Measurements from ENCODE around the gene APOM. TPM values are rescaled to one million over a fixed set of nuclear protein-coding genes. Genes with fewer than 3 reads are reported as not detected.

Gene APOM
- total and polyA plus RNA-seq, 5 donors: 0.48 to 3.9 (median 1.9) TPM

GRCh38 chr6:31686483-31686882 lies 30.8 kb downstream of the APOM start:
- DNase-seq (no peak), ATAC-seq (no peak)
- Histone ChIP-seq H3K27ac (ENCODE audit: low read length) (no peak overlapping the region), H3K4me1 (ENCODE audit: control insufficient read depth, insufficient read depth, low read length) (no peaks in the 10 kb centered on the region), H3K4me3 (ENCODE audit: low read length) (no peak overlapping the region), H3K9me3 (ENCODE audit: control insufficient read depth, low read length) (no peaks in the 10 kb centered on the region), H3K27me3 (ENCODE audit: control insufficient read depth, insufficient read depth) (no peaks in the 10 kb centered on the region)
- 76% methylated on average over 5 of the region's 5 CpGs for WGBS
- intact Hi-C loops (cut with DNase I): loop anchor here in 3 of 4 donors (10.0 kb wide), 2 partner anchors 178 to 268 kb away; partner anchors contain the start of genes NELFE (in 2 of the 3), SKIC2 (in 2 of the 3) and NEU1 (in 1 of the 3)

- Histone ChIP-seq H3K4me3 (ENCODE audit: low read length) (no peak overlapping the region), H3K9me3 (ENCODE audit: control insufficient read depth, low read length) (no peaks in the 10 kb centered on the region), H3K4me1 (ENCODE audit: control insufficient read depth, insufficient read depth, low read length) (no peaks in the 10 kb centered on the region), H3K27ac (ENCODE audit: low read length) (no peak overlapping the region), H3K27me3 (ENCODE audit: control insufficient read depth, insufficient read depth) (no peaks in the 10 kb centered on the region)
- no peak for ATAC-seq
- DNase-seq: no peak
- WGBS: 83% methylated on average over 8 of the region's 8 CpGs
- intact Hi-C loops (cut with DNase I): loop anchor here in 3 of 4 donors (10.0 kb wide), 2 partner anchors 177 to 267 kb away; partner anchors contain the start of genes NELFE (in 2 of the 3), SKIC2 (in 2 of the 3) and NEU1 (in 1 of the 3)
Measured at GRCh38 chr6:31687321-31687720, 31.6 kb downstream of the APOM start.

- Histone ChIP-seq H3K27me3 (ENCODE audit: control insufficient read depth, insufficient read depth) (no peaks in the 10 kb centered on the region), H3K4me3 (ENCODE audit: low read length) (no peak overlapping the region), H3K4me1 (ENCODE audit: control insufficient read depth, insufficient read depth, low read length) (no peaks in the 10 kb centered on the region), H3K9me3 (ENCODE audit: control insufficient read depth, low read length) (no peaks in the 10 kb centered on the region), H3K27ac (ENCODE audit: low read length) (no peak overlapping the region)
- DNase-seq (no peak), ATAC-seq (no peak)
- 74% methylated on average over 14 of the region's 14 CpGs for WGBS
- intact Hi-C loops (cut with DNase I): loop anchor here in 3 of 4 donors (10.0 kb wide), 2 partner anchors 177 to 267 kb away; partner anchors contain the start of genes NELFE (in 2 of the 3), SKIC2 (in 2 of the 3) and NEU1 (in 1 of the 3)
Measured at GRCh38 chr6:31687860-31688693, 32.4 kb downstream of the APOM start.

- H3K27me3 ChIP-seq (ENCODE audit: control insufficient read depth, insufficient read depth): no peaks in the 10 kb centered on the region
- no peak for ATAC-seq
- DNase-seq: no peak
- 69% methylated on average over 11 of the region's 11 CpGs for WGBS
- intact Hi-C loops (cut with DNase I): loop anchor here in 3 of 4 donors (10.0 kb wide), 2 partner anchors 175 to 265 kb away; partner anchors contain the start of genes NELFE (in 2 of the 3), SKIC2 (in 2 of the 3) and NEU1 (in 1 of the 3)
- no peaks in the 10 kb centered on the region for H3K4me1 ChIP-seq (ENCODE audit: control insufficient read depth, insufficient read depth, low read length)
- no peak overlapping the region for H3K4me3 ChIP-seq (ENCODE audit: low read length)
- no peak overlapping the region for H3K27ac ChIP-seq (ENCODE audit: low read length)
- no peaks in the 10 kb centered on the region for H3K9me3 ChIP-seq (ENCODE audit: control insufficient read depth, low read length)
Measured at GRCh38 chr6:31689249-31690110, 33.8 kb downstream of the APOM start.

GRCh38 chr6:31690231-31691077 lies 34.8 kb downstream of the APOM start:
- WGBS: 61% methylated on average over 10 of the region's 10 CpGs
- peak in 1 of 2 donors; percentile 78 for ATAC-seq
- DNase-seq: no peak

GRCh38 chr6:31691078-31691463 lies 35.4 kb downstream of the APOM start:
- H3K4me3 ChIP-seq (ENCODE audit: low read length): no peak overlapping the region
- WGBS: 89% methylated on average over 6 of the region's 6 CpGs
- intact Hi-C loops (cut with DNase I): no loop called here
- ATAC-seq: no peak
- H3K9me3 ChIP-seq (ENCODE audit: control insufficient read depth, low read length): no peaks in the 10 kb centered on the region
- no peak for DNase-seq
- no peaks in the 10 kb centered on the region for H3K27me3 ChIP-seq (ENCODE audit: control insufficient read depth, insufficient read depth)
- no peak overlapping the region for H3K27ac ChIP-seq (ENCODE audit: low read length)
- no peaks in the 10 kb centered on the region for H3K4me1 ChIP-seq (ENCODE audit: control insufficient read depth, insufficient read depth, low read length)

More at GRCh38 chr6:31690231-31691077, 34.8 kb downstream of the APOM start:
- Histone ChIP-seq H3K4me1 (ENCODE audit: control insufficient read depth, insufficient read depth, low read length) (no peaks in the 10 kb centered on the region), H3K27ac (ENCODE audit: low read length) (no peak overlapping the region), H3K9me3 (ENCODE audit: control insufficient read depth, low read length) (no peaks in the 10 kb centered on the region), H3K4me3 (ENCODE audit: low read length) (no peak overlapping the region), H3K27me3 (ENCODE audit: control insufficient read depth, insufficient read depth) (no peaks in the 10 kb centered on the region)
- intact Hi-C loops (cut with DNase I): no loop called here

- H3K9me3 ChIP-seq (ENCODE audit: control insufficient read depth, low read length): no peaks in the 10 kb centered on the region
Measured at GRCh38 chr6:31691564-31692108, 35.9 kb downstream of the APOM start.

GRCh38 chr6:31692353-31692752 lies 36.7 kb downstream of the APOM start:
- no peak for ATAC-seq
- no peak overlapping the region for H3K27ac ChIP-seq (ENCODE audit: low read length)
- H3K9me3 ChIP-seq (ENCODE audit: control insufficient read depth, low read length): no peaks in the 10 kb centered on the region
- no peaks in the 10 kb centered on the region for H3K27me3 ChIP-seq (ENCODE audit: control insufficient read depth, insufficient read depth)
- intact Hi-C loops (cut with DNase I): no loop called here
- no peak overlapping the region for H3K4me3 ChIP-seq (ENCODE audit: low read length)
- no peak for DNase-seq
- H3K4me1 ChIP-seq (ENCODE audit: control insufficient read depth, insufficient read depth, low read length): no peaks in the 10 kb centered on the region
- WGBS: 76% methylated on average over 4 of the region's 4 CpGs

More at GRCh38 chr6:31691564-31692108, 35.9 kb downstream of the APOM start:
- 94% methylated on average over 12 of the region's 12 CpGs for WGBS
- DNase-seq (no peak), ATAC-seq (no peak)
- H3K27me3 ChIP-seq (ENCODE audit: control insufficient read depth, insufficient read depth): no peaks in the 10 kb centered on the region
- no peaks in the 10 kb centered on the region for H3K4me1 ChIP-seq (ENCODE audit: control insufficient read depth, insufficient read depth, low read length)
- H3K4me3 ChIP-seq (ENCODE audit: low read length): no peak overlapping the region
- intact Hi-C loops (cut with DNase I): no loop called here
- no peak overlapping the region for H3K27ac ChIP-seq (ENCODE audit: low read length)

GRCh38 chr6:31692886-31693285 lies 37.2 kb downstream of the APOM start:
- intact Hi-C loops (cut with DNase I): no loop called here
- Histone ChIP-seq H3K4me3 (ENCODE audit: low read length) (no peak overlapping the region), H3K27me3 (ENCODE audit: control insufficient read depth, insufficient read depth) (no peaks in the 10 kb centered on the region), H3K9me3 (ENCODE audit: control insufficient read depth, low read length) (no peaks in the 10 kb centered on the region), H3K4me1 (ENCODE audit: control insufficient read depth, insufficient read depth, low read length) (no peaks in the 10 kb centered on the region), H3K27ac (ENCODE audit: low read length) (no peak overlapping the region)
- ATAC-seq (no peak), DNase-seq (no peak)
- WGBS: 85% methylated on average over 9 of the region's 9 CpGs

GRCh38 chr6:31693535-31693934 lies 37.8 kb downstream of the APOM start:
- WGBS: 89% methylated on average over 6 of the region's 6 CpGs
- ATAC-seq (no peak), DNase-seq (no peak)
- intact Hi-C loops (cut with DNase I): no loop called here
- Histone ChIP-seq H3K4me3 (ENCODE audit: low read length) (no peak overlapping the region), H3K27me3 (ENCODE audit: control insufficient read depth, insufficient read depth) (no peaks in the 10 kb centered on the region), H3K9me3 (ENCODE audit: control insufficient read depth, low read length) (no peaks in the 10 kb centered on the region), H3K4me1 (ENCODE audit: control insufficient read depth, insufficient read depth, low read length) (no peaks in the 10 kb centered on the region), H3K27ac (ENCODE audit: low read length) (no peak overlapping the region)
